GM10266 (cell line): ENCODE results near the gene IAH1.

Experiments used
- DNase-seq: peaks from one replicate; pipeline ENCODE4 v3.0.0; 2012; ENCODE audit errors: extremely low spot score
- TF ChIP-seq, protein P1 (sequence below): IDR thresholded peaks from 2 replicates; pipeline ENCODE4 v1.5.1; 2012; ENCODE audit warnings: mild to moderate bottlenecking, low read depth; ENCODE audit not compliant: control insufficient read depth, insufficient read depth; ENCODE audit errors: missing control alignments

The IAH1 gene

DNA sequence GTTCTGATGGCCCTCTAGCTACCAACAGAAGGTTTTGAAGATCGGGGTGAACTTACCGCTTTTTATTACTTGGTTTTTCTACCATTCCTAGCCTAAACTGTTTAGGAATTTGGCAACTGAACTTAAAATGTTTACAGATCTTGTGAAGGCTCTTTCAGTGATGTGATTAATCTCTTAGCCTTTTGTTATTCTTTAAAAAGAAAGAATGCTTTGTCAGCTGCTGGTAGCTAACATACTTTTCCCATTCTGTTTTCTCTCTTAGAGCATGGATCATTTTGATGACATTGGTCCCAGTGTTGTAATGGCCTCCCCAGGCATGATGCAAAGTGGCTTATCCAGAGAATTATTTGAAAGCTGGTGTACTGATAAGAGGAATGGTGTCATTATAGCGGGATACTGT lies 32.8 kb upstream of the IAH1 start:
- no peak for DNase-seq
- TF ChIP-seq, protein P1, sequence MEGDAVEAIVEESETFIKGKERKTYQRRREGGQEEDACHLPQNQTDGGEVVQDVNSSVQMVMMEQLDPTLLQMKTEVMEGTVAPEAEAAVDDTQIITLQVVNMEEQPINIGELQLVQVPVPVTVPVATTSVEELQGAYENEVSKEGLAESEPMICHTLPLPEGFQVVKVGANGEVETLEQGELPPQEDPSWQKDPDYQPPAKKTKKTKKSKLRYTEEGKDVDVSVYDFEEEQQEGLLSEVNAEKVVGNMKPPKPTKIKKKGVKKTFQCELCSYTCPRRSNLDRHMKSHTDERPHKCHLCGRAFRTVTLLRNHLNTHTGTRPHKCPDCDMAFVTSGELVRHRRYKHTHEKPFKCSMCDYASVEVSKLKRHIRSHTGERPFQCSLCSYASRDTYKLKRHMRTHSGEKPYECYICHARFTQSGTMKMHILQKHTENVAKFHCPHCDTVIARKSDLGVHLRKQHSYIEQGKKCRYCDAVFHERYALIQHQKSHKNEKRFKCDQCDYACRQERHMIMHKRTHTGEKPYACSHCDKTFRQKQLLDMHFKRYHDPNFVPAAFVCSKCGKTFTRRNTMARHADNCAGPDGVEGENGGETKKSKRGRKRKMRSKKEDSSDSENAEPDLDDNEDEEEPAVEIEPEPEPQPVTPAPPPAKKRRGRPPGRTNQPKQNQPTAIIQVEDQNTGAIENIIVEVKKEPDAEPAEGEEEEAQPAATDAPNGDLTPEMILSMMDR = no peak

DNA sequence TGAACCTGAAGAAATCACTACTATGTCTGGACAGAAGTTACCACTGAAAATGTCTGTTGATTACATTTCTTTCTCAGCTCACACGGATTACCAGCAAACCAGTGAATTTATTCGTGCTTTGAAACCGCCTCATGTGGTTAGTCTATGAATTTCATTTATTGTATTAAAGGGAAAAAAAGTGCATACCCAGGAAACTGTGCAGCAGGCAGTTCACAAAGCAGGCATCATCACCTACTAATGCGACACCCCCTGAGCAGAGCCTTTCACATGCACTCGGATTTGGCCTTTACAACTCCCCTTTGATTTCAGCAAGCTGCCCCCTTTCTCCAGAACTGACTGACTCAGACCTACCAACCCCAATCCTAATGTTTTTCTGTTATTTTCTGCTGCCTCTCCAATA lies 30.8 kb upstream of the IAH1 start:
- DNase-seq = no peak
- TF ChIP-seq, protein P1 = no peak

DNA sequence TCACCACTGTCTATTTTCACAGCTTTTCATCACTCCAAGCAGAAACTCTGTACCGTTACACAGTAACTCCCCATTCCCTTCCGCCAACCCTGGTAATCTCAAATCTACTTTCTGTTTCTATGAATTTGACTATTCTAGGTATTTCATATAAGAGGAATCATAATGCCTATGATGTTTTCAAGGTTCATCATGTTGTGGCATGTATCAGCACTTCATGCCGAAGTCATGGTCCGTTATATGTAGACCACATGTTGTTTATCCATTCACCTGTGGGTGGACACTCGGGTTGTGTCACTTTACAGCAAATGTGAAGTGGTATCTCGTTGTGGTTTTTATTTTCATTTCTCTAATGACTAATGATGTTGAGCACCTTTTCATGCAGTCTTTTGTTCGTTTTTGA lies 29.3 kb upstream of the IAH1 start:
- no peak for DNase-seq
- TF ChIP-seq, protein P1 = no peak

DNA sequence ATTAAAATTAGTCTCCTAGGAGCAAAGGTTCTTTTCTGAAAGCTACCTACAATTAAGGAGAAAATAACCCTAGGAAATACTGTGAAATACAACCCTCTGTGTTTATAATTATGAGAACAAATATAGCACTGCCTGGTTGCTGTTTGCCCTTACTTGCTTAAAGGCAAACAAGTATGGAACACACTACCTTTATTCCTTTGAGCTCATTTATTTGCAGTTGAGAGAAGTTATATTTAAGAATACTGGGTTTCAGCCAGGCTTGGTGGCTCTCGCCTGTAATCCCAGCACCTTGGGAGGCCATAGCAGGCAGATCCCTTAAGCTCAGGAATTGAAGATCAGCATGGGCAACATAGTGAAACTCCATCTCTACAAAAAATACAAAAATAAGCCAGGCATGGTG lies 23.1 kb upstream of the IAH1 start:
- TF ChIP-seq, protein P1 = no peak

DNA sequence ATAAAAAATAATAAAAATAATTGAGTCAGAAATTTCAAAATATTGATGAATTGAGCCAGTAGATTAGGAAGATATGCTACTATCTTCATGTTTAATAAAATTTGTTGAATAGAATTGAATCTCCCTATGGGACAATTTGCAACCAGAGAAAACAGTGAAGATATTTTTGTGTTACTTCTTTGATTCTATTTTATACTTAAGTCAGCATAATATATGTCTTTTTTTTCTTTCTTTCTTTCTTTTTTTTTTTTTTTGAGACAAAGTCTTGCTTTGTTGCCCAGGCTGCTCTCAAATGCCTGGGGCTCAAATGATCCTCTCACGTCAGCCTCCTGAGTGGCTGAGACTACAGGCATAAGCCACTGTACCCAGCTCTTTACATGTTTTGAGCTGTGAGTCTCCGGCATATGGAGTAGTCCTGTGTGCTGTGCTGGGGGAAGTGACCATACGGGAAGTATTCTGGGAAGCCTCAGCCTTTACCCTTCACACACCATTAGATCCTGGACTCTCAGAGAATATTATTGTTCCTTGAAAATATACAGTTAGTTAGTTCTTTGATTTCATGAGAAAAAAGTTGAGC lies 13.8 kb upstream of the IAH1 start:
- no peak for DNase-seq
- TF ChIP-seq, protein P1 = no peak

More for the DNA sequence above, 23.1 kb upstream of the IAH1 start:
- DNase-seq = no peak

DNA sequence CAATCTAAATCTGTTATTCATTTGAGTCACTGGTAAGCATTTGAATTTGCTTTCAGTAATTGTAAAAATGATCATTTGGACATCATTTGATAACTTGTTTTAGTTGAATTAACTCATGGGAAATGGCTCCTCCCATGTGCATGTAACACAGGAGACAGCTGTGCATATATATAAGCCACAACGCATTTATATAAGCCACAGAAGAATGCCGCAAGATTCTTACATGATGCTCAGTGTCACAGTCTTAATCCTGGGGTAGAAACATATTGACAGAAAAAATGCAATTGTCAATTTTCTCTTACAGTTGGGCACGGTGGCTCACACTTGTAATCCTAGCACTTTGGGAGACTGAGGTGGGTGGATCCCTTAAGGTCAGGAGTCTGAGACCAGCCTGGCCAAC lies 13.3 kb upstream of the IAH1 start:
- DNase-seq = no peak
- TF ChIP-seq, protein P1 = no peak

DNA sequence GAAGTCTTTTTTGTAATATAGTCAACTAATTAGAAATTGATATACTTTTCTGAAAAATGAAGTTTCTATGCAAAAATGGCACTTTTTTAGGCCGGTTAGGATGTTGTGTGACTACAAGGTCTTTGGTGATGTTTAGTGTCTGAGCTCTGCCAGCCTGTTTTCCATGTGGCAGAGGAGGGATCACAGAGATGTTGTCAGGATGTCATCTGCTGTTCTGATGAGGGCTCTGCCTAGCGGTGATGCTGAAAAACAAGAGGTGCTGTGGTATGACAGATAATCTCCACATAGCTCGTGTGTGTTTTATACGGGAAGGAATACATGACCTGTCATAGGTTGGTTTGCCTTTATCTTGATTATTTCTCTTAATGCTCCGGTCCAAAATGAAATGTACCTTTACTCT lies 12.0 kb upstream of the IAH1 start:
- TF ChIP-seq, protein P1 = no peak
- DNase-seq = no peak
